Neural cell (in vitro differentiated cells): ENCODE results near the gene FAM210A.

Source experiments
- CTCF ChIP-seq: fragments of 450-650 bp; IDR thresholded peaks from 2 replicates; pipeline ENCODE4 v1.5.1; 2014; ENCODE audit warnings: antibody characterized with exemption, mild to moderate bottlenecking, moderate library complexity; ENCODE audit not compliant: poor library complexity, severe bottlenecking
- EP300 ChIP-seq: fragments of 450-650 bp; conservative IDR thresholded peaks from 2 replicates; pipeline ENCODE4 v1.6.1; 2014; ENCODE audit warnings: antibody characterized with exemption, mild to moderate bottlenecking, moderate library complexity; ENCODE audit not compliant: poor library complexity, severe bottlenecking
- EZH2 ChIP-seq: fragments of 200-600, 300-800 bp; shearing (Covaris generic), sonication (generic); IDR thresholded peaks from 2 replicates; pipeline ENCODE4 v1.6.1; 2014; ENCODE audit warnings: antibody characterized with exemption, low read length, borderline replicate concordance, mild to moderate bottlenecking; ENCODE audit not compliant: insufficient read depth, poor library complexity, severe bottlenecking
- POLR2AphosphoS5 ChIP-seq: IDR thresholded peaks from 2 replicates; pipeline ENCODE4 v1.6.1; 2012
- SMC3 ChIP-seq: fragments of 450-650 bp; conservative IDR thresholded peaks from 2 replicates; pipeline ENCODE4 v1.6.1; 2014; ENCODE audit warnings: antibody characterized with exemption, mild to moderate bottlenecking, moderate library complexity; ENCODE audit not compliant: poor library complexity
- TAF1 ChIP-seq: IDR thresholded peaks from 2 replicates; pipeline ENCODE4 v1.6.1; 2012; ENCODE audit warnings: low read depth
- TF ChIP-seq, protein P1 (sequence below): IDR thresholded peaks from 2 replicates; pipeline ENCODE4 v1.6.1; 2012; ENCODE audit warnings: borderline replicate concordance

DNA sequence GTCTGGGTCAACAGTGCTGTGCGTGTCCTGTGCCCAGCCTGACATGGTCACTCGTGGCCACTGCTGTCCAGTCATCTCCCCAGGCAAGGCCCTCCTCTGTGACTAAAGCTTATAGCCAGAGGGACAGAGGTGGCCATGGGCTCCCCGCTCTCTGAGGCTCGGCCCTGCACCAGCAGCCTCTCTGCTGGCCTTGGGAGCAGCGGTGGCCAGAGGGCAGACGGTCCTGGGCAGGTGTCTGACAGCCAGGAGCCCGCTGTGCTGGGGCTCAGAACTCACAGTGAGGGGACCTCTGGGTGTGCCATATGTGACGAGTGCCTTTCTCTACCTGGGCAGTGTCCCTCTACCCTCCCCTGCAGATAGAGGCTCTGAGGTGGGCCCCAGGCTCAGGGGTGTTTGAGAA lies 98.7 kb downstream of the FAM210A start:
- TF ChIP-seq CTCF (no peak), EZH2 (no peak), TAF1 (no peak), POLR2AphosphoS5 (no peak), SMC3 (no peak), EP300 (no peak)
- TF ChIP-seq, protein P1, sequence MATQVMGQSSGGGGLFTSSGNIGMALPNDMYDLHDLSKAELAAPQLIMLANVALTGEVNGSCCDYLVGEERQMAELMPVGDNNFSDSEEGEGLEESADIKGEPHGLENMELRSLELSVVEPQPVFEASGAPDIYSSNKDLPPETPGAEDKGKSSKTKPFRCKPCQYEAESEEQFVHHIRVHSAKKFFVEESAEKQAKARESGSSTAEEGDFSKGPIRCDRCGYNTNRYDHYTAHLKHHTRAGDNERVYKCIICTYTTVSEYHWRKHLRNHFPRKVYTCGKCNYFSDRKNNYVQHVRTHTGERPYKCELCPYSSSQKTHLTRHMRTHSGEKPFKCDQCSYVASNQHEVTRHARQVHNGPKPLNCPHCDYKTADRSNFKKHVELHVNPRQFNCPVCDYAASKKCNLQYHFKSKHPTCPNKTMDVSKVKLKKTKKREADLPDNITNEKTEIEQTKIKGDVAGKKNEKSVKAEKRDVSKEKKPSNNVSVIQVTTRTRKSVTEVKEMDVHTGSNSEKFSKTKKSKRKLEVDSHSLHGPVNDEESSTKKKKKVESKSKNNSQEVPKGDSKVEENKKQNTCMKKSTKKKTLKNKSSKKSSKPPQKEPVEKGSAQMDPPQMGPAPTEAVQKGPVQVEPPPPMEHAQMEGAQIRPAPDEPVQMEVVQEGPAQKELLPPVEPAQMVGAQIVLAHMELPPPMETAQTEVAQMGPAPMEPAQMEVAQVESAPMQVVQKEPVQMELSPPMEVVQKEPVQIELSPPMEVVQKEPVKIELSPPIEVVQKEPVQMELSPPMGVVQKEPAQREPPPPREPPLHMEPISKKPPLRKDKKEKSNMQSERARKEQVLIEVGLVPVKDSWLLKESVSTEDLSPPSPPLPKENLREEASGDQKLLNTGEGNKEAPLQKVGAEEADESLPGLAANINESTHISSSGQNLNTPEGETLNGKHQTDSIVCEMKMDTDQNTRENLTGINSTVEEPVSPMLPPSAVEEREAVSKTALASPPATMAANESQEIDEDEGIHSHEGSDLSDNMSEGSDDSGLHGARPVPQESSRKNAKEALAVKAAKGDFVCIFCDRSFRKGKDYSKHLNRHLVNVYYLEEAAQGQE, result no peak
